ENCODE results near the gene IFIT1. TPM values are rescaled to one million over a fixed set of nuclear protein-coding genes. Genes with fewer than 3 reads are reported as not detected.
"Not testable (repeated sequence)": the region's sequence is repeated elsewhere in the genome, so short reads cannot be mapped to it uniquely, and the experiment has no call there.

IFIT1 gene
- total RNA-seq, 1 donor from 2014 or later, result 42.4 TPM

DNA sequence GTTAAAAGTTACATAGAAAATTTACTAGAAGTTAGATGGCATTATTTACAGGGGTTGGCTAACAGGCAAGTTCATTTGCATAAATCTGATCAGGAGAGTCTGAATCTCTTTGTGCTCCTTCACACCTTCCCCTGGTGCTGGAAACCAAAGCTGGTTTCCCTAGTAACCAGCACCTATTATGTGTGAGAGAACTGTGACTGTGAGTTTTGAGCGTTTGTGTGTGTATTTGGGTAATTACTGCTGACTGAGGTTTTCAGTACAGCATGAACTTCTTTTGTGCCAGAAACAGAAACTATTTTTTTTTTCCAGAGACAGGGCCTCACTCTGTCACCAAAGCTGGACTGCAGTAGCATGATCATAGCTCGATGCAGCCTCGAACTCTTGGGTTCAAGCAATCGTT is 24.9 kb upstream of the IFIT1 start:
- DNase-seq, result peak; percentile 24

DNA sequence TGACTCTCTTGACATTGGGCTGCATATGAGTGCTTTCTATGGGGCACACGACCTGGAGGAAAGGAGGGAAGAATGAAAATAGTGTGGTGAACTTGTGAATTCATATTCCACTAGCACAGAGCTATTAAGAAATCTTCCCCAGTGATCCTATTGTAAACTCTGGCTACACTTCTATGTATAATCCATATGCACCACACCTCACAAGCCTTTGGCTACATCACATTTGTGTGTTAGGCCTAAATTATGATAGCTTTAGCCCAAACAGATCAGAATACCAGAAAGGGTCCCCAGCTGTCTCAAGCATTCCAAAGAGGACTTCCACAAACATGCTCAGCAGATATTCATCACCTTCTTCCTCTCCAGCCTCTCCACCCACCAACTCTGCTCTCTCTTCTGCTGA is 24.3 kb upstream of the IFIT1 start:
- DNase-seq, result no peak

GRCh38 chr10:89369156-89370105 is 23.0 kb upstream of the IFIT1 start:
- DNase-seq, result peak; percentile 66

DNA sequence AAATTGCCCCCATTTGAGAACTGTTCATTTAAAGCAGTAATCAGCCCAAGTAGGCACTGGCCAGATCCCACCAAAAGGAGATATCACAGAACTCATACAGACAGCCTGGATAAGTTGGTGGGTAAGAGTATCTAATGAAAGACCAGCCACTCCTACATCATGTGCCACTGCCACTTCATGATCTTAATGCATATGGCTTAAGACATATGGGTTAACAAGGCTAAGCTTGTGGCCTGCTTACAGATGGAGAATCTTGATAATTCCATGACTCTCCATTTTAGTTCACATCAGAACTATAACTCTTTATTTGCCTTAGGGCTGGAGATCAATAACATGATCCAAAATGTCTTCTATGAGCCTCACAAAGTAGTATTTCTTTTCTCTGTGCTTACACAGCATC is 21.3 kb upstream of the IFIT1 start:
- DNase-seq, result no peak

GRCh38 chr10:89371987-89372386 is 20.4 kb upstream of the IFIT1 start:
- DNase-seq, result no peak

- DNase-seq, result peak; percentile 83
These were observed 18.3 kb upstream of the IFIT1 start for GRCh38 chr10:89373916-89374711.

DNA sequence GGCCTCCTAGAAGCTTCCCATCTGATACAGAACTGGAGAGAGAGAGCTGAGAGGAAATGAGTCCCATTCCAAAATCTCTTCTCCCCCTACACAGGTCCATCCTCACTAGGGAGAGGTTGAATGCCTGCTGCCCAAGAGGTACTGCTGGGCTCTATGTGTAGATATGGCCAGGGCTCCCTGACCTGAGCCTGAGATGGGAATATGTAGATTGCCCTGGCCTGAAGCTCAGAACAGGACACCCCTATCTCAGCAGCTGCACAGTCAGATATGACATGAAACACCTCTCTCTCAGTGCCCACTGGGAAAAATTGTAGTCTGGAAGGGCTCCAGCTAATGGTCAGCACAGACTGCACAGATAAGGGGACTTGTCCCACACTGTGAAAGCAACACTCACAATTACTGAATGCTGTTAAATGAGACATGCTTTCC is 17.7 kb upstream of the IFIT1 start:
- peak; percentile 34 for DNase-seq

DNA sequence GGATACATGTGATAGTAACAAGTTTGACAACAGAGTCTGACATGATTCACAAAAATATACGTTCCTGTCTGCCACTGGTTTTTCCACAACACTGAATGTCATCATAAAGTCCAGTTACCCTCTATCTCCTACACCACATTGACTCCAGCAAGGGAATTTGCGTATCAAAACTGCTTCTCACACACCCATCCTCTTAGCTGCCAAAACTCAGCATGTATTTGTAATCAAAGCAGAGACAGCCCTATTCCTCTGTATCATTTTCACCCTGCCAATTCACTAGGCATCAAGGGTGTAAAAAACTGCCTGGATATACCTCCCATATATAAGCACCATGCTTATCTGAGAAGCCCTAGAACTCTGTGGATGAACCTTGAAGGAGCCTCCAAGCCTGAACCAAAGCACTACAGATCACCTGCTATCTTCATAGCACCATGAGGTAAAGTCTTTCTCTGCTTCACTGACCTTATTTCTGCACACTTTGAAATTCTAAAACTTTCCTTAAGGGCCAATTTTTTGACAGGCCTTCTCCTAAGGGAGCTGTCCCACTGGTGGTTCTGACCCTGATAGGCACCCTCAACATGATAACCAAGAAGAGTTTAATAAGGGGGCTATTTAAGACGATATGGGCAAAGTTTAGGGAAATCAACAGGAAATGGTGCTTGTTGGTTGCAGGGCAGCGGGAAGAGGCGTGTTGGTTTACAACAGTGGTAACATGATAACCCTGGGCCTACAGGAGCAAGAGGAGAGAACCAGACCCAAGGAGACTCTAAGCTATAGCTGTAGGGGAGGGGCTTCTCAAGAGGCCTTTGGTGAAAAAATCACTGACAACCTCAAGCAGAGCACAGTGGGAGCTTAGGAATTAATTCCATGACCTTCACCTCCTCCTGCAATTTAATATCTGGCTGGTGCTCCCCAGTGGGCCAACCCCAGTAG is 14.5 kb upstream of the IFIT1 start, which contains the start of gene IFIT1B:
IFIT1B (plus strand) TSS at position 352 of the 933 bp plus-strand sequence; CDS start at position 432, 80 bp downstream.
- no peak for DNase-seq

- no peak for DNase-seq
These were observed 13.3 kb upstream of the IFIT1 start for GRCh38 chr10:89379103-89379502.

DNA sequence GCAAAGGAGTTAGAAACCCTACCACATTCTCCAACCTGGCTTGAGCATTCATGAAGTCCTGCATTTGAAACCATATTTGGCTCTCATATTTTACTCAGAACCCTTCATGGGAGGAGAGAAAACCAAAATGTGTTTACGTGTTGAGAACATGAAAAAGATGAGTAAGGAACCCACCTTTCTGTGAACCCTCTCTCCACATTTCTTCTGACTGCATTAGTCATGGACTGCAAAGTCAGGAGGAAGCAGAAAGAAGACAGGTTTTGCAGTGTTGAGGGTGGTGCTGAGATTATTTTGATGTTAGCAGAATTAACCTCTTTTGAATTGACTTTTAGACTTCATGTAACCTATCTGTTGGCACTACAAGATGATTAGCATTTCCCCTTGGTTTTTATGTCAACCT is 9.7 kb upstream of the IFIT1 start:
- DNase-seq, result no peak

- DNase-seq, result no peak
These were observed 7.7 kb upstream of the IFIT1 start for GRCh38 chr10:89384474-89385340.

GRCh38 chr10:89388806-89389205 is 3.6 kb upstream of the IFIT1 start:
- no peak for DNase-seq

GRCh38 chr10:89389254-89389653 is 3.2 kb upstream of the IFIT1 start:
- peak; percentile 47 for DNase-seq

DNA sequence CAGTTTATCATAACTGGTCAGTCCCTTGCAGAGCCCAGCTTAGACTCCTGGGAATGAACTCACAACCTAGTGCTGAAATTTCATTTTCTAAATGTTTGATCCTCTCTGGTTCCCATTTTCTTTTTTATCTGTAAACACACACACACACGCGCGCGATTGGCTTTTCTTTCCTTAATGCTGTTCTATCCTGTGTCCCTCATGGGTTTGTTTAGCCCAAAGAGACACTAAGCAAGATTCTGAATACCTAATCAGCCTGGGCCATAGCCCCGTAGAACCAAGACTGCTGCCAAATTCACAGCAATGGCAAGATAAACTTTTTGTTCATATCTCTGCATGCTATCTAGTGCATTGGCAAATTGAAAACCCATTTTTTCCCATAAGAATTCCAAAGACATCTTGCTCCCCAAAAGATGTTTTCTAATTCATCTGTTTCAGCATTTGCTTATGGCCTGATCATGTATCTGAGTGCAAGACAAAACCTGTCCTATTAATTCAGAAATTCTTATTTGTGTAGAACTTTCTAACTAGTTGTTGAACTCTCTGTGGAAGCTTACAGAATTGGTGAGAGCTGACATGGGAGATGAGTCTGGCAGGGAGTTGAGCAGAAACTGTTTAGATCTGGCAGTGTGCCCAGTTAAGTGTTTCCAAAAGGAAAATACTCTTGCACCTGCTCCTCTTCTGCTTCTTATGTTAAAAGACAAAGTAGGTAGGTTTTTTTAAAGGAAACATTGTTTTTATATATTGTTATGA is 1.8 kb upstream of the IFIT1 start:
- peak; percentile 85 for DNase-seq

DNA sequence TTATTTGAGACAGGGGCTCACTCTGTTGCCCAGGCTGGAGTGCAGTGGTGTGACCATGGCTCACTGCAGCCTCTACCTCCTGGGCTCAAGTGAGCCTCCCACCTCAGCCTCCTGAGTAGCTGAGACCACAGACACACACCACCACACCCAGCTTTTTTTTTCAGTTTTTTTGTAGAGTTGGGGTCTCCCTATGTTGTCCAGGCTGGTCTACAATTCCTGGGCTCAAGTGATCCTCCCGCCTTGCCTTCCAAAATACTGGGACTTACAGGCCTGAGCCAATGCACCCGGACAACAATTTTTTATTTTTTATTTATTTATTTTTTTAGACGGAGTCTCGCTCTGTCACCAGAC is 1.2 kb upstream of the IFIT1 start:
- not testable (repeated sequence) for DNase-seq

DNA sequence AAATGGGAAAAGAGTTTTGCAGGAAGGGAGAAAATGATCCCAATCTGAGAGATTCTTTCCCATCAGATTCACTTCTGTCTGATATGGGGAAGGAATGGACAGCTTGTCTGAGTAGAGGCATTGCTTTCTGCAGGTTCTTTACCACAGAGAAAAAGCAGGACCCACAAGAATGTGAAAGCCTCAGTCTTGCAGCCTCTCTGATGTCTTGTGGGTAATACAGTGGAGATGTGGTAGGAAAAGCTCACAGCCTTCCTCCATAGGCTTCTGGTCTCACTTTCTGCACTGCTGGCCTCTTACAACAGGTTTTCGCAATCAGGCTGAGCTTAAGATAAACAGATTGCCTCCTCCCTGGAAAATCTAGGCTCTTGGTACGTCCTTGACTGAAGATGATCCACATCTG is 551 bp downstream of the IFIT1 start:
- peak; percentile 44 for DNase-seq

DNA sequence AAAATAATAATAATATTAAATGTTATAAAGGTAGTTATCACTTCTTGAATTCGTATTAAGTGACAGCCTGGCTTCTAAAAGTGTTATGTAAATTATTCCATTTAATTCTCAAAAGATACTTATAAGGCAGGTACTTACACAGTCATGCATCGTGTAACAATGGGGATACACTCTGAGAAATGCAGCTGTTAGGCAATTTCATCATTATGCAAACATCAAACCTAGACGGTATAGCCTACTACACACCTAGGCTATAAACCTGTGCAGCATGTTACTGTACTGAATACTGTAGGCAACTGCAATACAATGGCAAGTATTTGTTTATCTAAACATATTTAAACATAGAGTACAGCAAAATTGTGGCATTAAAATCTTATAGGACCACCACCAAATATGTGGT is 1.5 kb downstream of the IFIT1 start:
- no peak for DNase-seq

DNA sequence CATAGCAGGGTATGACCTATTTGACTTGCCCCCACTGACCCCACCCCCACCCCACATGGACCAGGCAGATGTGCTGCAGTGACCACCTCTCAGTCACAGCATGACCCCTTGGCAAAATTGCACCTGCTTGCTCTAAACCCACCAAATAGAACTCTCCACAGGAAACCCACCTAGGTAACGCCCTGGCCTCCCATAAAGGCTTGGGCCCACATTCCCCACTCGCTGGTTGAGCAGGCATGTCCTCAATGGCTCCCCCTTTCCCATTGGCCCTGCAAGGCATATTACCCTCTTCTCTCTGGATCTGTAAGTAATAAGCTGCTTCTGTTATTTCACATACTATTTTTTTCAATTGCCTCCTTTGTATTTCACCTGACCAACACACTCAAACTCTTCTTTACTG is 2.7 kb downstream of the IFIT1 start:
- DNase-seq, result no peak

GRCh38 chr10:89398003-89398749 is 5.8 kb downstream of the IFIT1 start:
- DNase-seq, result peak; percentile 52

DNA sequence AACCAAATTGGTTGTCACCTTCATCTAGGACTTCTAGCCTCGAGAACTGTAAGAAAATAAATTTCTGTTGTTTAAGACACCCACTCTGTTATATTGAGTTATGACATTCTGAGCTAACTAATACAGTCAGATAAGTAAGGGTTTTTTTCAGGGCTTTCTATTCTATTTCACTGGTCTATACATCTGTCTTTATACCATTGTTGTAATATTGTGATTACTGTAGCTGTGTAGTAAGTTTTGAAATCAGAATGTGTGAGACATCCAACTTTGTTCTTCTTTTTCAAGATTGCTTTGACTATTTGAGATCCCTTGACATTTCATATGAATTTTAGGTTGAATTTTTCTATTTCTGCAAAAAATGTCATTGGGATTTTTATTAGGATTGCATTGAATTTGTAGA is 7.5 kb downstream of the IFIT1 start:
- no peak for DNase-seq
